ENCODE results near the gene PIK3CB. TPM values are rescaled to one million over a fixed set of nuclear protein-coding genes. Genes with fewer than 3 reads are reported as not detected.

The PIK3CB gene
- total and polyA plus RNA-seq, 2 experiments from 2014 or later = 14.3 to 23.0 TPM

DNA sequence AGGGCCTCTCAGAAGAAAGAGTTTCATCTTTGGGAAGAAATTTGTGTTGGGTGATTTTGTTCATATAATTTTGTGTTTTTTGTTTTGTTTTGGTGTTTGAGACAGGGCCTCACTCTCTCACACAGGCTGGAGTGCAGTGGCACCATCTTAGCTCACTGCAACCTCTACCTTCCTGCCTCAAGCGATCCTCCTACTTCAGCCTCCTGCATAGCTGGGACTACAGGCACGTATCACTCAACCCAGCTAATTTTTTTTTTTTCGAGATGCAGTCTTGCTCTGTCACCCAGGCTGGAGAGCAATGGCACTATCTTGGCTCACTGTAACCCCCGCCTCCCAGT lies 29.0 kb upstream of the PIK3CB start:
- H3K4me3 ChIP-seq = no peak overlapping the region
- peak overlapping the region; percentile 96 for H3K27ac ChIP-seq
- H3K9me2 ChIP-seq (replicated peaks; ENCODE audit: insufficient read depth) = no peaks in the 10 kb centered on the region
- peak overlapping the region; percentile 51 for H3K4me2 ChIP-seq
- TF ChIP-seq EZH2phosphoT487 (IDR thresholded peaks at IDR 0.05; ENCODE audit: low read depth, severe bottlenecking, unreplicated experiment) (no peak), EZH2 (IDR thresholded peaks at IDR 0.05; ENCODE audit: borderline replicate concordance) (no peak)
- TF ChIP-seq, protein P1, sequence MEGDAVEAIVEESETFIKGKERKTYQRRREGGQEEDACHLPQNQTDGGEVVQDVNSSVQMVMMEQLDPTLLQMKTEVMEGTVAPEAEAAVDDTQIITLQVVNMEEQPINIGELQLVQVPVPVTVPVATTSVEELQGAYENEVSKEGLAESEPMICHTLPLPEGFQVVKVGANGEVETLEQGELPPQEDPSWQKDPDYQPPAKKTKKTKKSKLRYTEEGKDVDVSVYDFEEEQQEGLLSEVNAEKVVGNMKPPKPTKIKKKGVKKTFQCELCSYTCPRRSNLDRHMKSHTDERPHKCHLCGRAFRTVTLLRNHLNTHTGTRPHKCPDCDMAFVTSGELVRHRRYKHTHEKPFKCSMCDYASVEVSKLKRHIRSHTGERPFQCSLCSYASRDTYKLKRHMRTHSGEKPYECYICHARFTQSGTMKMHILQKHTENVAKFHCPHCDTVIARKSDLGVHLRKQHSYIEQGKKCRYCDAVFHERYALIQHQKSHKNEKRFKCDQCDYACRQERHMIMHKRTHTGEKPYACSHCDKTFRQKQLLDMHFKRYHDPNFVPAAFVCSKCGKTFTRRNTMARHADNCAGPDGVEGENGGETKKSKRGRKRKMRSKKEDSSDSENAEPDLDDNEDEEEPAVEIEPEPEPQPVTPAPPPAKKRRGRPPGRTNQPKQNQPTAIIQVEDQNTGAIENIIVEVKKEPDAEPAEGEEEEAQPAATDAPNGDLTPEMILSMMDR (IDR thresholded peaks at IDR 0.05; ENCODE audit: poor library complexity) = no peak
- H4K20me1 ChIP-seq (ENCODE audit: insufficient read depth, poor library complexity, severe bottlenecking) = no peaks in the 10 kb centered on the region
- peak overlapping the region; percentile 5 for H2AFZ ChIP-seq
- no peaks in the 10 kb centered on the region for H3K36me3 ChIP-seq (replicated peaks; ENCODE audit: insufficient read depth, low read depth)
- H3K4me1 ChIP-seq (ENCODE audit: insufficient read depth) = peaks cover 26% of the 10 kb centered on the region
- no peak for DNase-seq (ENCODE audit: low spot score)
- no peaks in the 10 kb centered on the region for H3K9me3 ChIP-seq (ENCODE audit: low read depth)
- no peaks in the 10 kb centered on the region for H3K79me2 ChIP-seq
- no peaks in the 10 kb centered on the region for H3K27me3 ChIP-seq
- 93% methylated on average over 4 of the region's 4 CpGs for WGBS (ENCODE audit: low lambda C conversion rate, missing lambda C conversion rate)

DNA sequence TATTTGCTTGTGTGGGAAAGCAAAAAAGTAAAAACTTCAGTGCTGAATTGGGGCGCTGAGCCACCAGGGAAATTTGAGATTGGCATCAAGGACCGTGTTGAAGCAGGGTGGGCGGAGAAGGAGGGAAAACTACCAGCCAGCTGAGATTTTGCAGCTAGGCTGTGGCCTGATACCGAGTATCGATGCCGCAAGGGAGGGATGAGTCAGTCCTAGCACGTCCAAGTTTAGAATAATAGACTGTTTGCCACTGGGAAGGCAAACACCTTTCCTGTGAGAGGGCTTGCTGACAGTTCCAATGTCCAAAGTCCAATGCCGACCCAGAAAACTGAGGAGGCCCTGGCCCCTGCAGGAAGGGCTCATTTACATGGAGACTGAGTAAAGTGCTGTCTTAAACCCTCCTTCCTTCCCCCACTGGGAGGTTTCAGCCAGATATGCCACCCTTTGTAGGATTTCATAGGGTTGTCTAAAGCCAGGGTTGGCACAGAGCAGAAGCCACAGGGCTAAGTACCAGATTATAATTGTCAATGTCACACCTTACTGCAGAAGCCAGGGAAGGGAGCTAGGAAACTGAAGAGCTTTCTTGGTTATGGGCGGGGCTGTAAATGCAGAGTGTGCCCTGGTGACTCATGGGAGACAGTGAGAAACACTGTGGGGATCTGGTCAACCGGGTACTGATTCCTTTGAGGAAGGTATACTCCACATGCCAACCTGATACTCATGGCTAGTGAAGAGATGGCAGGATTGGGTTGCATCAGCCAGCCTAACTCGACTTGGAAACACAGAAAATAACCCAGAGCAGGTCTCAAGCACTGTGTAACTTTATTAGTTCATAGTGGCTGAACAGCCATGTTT lies 28.4 kb upstream of the PIK3CB start:
- Histone ChIP-seq H3K9me3 (ENCODE audit: low read depth) (no peaks in the 10 kb centered on the region), H3K36me3 (replicated peaks; ENCODE audit: insufficient read depth, low read depth) (no peaks in the 10 kb centered on the region), H3K4me1 (ENCODE audit: insufficient read depth) (peaks cover 26% of the 10 kb centered on the region), H2AFZ (peak overlapping the region; percentile 5), H3K79me2 (no peaks in the 10 kb centered on the region), H3K4me3 (no peak overlapping the region), H3K27ac (peak overlapping the region; percentile 96), H3K27me3 (no peaks in the 10 kb centered on the region), H3K4me2 (peak overlapping the region; percentile 57), H3K9me2 (replicated peaks; ENCODE audit: insufficient read depth) (no peaks in the 10 kb centered on the region), H4K20me1 (ENCODE audit: insufficient read depth, poor library complexity, severe bottlenecking) (no peaks in the 10 kb centered on the region)
- DNase-seq (ENCODE audit: low spot score) = peak; percentile 85
- 21% methylated on average over 11 of the region's 11 CpGs for WGBS (ENCODE audit: low lambda C conversion rate, missing lambda C conversion rate)
- no peak for TF ChIP-seq EZH2 (IDR thresholded peaks at IDR 0.05; ENCODE audit: borderline replicate concordance)
- no peak for TF ChIP-seq EZH2phosphoT487 (IDR thresholded peaks at IDR 0.05; ENCODE audit: low read depth, severe bottlenecking, unreplicated experiment)
- TF ChIP-seq, protein P1 (IDR thresholded peaks at IDR 0.05; ENCODE audit: poor library complexity) = no peak

DNA sequence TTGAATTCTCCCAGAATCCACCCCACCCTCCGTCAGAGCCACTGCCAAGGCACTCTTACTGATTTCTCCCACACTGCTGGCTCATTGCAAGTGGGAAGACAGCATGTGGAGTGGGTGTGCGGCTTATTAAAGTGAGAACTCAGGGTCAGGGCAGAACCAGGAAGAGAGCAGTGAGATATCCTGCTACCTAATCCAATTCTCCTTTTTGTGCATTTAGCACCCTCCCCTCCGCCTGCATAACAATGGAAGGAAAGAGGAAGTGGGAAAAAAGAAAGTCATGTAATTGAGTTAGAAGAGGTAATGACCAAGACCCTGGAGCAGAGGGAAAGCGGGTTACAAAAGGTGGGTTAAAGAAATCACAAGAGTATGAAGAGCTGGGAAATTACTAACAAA lies 27.8 kb upstream of the PIK3CB start:
- Histone ChIP-seq H3K4me3 (no peak overlapping the region), H2AFZ (peak overlapping the region; percentile 4), H3K4me1 (ENCODE audit: insufficient read depth) (peaks cover 26% of the 10 kb centered on the region), H3K27me3 (no peaks in the 10 kb centered on the region), H3K9me3 (ENCODE audit: low read depth) (no peaks in the 10 kb centered on the region), H3K79me2 (no peaks in the 10 kb centered on the region), H4K20me1 (ENCODE audit: insufficient read depth, poor library complexity, severe bottlenecking) (no peaks in the 10 kb centered on the region), H3K27ac (peak overlapping the region; percentile 96), H3K4me2 (peak overlapping the region; percentile 57), H3K9me2 (replicated peaks; ENCODE audit: insufficient read depth) (no peaks in the 10 kb centered on the region), H3K36me3 (replicated peaks; ENCODE audit: insufficient read depth, low read depth) (no peaks in the 10 kb centered on the region)
- TF ChIP-seq, protein P1 (IDR thresholded peaks at IDR 0.05; ENCODE audit: poor library complexity) = no peak
- TF ChIP-seq EZH2 (IDR thresholded peaks at IDR 0.05; ENCODE audit: borderline replicate concordance) (no peak), EZH2phosphoT487 (IDR thresholded peaks at IDR 0.05; ENCODE audit: low read depth, severe bottlenecking, unreplicated experiment) (no peak)
- peak; percentile 37 for DNase-seq (ENCODE audit: low spot score)
- 41% methylated on average over 4 of the region's 4 CpGs for WGBS (ENCODE audit: low lambda C conversion rate, missing lambda C conversion rate)

Measured in hepatocyte (in vitro differentiated cells).